GM19099 (cell line): Measurements from ENCODE around the gene ZC3H12A.
A peak's percentile ranks its signal among the peaks of the same experiment; 100 is the strongest.

Experiments used
- POLR2A ChIP-seq: IDR thresholded peaks from 3 replicates; pipeline ENCODE4 v1.6.1; 2011; ENCODE audit warnings: low read depth; ENCODE audit not compliant: insufficient read length; ENCODE audit errors: extremely low read depth

ZC3H12A gene

DNA sequence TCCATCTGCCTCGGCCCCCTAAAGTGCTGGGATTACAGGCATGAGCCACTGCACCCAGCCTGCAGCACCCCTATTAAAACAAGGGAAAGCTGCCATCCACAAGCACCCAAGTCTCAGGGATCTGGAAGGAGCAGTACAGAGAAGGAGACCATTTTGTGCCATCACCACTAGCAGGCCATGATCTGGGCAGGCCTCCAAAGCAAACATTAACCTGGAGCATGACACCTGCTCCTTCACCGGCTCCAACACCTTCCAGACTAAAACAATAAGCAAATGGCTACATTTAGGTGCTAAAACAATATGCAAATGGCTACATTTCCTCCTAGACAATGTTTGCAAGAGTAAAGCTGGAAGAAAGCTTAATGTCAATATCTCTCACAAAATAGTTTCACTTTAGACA is 23.5 kb downstream of the ZC3H12A start:
- no peak for TF ChIP-seq POLR2A

DNA sequence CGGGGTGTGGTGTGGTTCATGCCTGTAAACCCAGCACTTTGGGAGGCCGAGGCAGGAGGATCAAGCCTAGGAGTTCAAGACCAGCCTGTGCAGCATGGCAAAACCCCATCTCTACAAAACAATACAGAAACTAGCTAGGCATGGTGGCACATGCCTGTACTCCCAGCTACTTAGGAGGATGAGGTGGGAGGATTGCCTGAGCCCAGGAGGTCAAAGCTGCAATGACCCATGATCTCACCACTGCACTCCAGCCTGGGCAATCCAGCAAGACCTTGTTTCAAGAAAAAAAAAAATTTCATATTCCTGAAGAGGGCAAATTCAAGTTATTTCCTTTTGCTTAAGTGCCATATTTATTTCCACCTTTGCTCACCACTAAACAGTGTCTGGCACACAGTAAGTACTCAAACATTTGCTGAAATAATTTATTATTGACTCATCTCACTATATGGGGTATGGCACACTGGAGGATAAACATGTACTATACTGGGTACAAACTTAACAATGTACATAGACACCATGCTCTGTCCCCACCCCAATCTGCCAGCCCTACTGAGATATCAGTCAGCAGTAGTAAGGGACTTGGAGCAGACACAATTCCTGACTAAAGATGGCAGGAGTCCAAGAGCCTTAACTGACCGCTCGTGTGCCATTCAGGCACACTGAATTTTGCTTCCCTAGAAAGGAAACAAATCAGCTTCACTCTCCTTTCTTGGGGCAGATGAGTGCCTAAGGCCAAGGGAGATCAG is 24.7 kb downstream of the ZC3H12A start:
- no peak for TF ChIP-seq POLR2A

DNA sequence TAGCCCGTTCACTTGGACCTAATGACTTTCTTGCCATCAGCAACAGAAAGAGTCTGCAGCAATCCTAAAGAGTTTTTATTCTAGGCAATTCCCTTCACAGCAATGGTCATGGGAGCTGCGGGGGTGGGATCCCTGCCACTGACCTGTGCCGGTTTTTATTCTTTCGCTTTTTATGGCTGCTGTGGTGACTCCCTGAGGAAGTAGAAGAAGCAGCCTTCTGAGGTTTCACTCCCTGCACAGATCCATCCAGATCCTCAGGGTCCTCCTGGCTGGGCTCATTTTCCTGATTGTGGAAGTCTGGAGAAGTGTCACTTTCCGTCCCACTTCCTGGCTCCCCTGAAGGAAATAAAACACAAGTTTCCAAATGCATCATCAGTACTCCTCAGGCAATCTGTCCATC is 27.3 kb downstream of the ZC3H12A start:
- TF ChIP-seq POLR2A: no peak

DNA sequence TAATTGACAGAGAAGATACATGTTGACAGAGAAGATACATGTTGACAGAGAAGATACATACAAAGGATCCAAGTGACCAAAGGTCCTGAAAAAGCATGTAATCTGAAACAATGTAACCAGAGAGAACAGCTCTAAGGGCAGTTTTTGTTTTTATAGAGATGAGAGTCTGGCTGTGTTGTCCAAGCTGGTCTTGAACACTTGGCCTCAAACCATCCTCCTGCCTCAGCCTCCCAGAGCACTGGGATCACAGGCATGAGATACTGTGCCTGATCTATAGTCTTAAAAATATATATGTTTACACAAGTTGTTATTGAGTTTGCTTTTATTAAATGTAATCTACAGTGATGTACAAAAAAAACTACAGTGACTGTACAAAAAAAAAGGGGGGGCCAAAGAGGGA is 27.7 kb downstream of the ZC3H12A start:
- no peak for TF ChIP-seq POLR2A

DNA sequence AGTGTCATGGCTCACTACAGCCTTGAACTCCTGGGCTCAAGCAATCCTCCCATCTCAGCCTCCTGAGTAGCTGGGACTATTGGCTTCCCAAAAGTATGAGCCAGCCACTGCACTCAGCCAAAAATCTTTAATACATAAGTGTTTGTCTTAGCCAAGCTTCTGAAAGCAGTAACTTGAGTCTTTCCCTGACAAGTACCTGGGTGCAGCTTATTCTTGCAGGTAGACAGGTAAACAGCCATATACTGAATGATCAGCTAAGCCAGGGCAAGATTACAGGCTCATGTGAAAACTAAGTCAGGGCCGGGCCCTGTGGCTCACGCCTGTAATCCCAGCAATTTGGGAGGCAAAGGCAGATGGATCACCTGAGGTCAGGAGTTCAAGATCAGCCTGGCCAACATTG is 32.4 kb downstream of the ZC3H12A start:
- TF ChIP-seq POLR2A: no peak

DNA sequence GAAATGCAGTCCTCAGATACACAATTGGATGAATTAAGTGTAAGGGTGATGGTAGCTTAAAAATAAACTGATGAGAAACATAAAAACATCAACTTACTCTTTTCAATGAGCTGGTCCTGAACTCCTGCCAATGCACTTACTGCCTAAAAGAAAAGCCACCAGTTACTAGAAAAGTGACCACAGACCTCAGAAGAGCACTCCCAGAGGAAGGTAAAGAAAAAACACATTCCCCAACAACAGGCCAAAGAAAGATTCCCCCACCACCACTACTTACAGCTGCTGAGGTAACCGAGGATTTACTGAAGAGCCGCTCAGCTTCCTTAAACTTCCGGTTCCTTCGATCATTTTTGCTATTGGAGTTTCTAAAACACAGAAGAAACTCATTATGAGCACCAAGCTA is 34.8 kb downstream of the ZC3H12A start:
- no peak for TF ChIP-seq POLR2A

DNA sequence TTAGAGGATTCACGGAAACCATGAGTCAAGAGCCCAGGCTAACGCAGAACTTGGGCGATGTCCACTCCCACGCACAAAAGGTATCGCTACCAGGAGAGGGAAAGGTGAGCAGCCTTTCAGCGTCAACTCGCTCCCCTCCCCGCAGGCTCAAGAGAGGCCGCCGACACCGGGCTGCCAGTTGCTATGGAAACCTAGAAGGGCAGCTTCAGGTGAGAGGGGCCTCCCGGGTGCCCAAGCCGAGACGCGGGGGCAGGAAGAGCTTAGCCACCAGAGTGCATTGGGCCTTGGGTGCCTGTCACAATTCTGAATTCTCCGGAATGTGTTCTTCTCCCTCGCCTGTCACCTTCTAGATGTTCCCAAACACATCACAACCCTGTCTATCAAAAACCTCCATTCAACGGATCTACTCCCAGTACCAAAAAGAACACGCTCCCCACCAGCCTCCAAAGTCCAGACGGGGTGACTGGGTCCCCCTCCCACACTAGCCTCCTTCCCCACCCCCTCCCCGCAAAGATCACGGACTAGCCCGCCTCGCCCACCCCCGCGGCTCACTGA is 39.5 kb downstream of the ZC3H12A start:
- TF ChIP-seq POLR2A: no peak

DNA sequence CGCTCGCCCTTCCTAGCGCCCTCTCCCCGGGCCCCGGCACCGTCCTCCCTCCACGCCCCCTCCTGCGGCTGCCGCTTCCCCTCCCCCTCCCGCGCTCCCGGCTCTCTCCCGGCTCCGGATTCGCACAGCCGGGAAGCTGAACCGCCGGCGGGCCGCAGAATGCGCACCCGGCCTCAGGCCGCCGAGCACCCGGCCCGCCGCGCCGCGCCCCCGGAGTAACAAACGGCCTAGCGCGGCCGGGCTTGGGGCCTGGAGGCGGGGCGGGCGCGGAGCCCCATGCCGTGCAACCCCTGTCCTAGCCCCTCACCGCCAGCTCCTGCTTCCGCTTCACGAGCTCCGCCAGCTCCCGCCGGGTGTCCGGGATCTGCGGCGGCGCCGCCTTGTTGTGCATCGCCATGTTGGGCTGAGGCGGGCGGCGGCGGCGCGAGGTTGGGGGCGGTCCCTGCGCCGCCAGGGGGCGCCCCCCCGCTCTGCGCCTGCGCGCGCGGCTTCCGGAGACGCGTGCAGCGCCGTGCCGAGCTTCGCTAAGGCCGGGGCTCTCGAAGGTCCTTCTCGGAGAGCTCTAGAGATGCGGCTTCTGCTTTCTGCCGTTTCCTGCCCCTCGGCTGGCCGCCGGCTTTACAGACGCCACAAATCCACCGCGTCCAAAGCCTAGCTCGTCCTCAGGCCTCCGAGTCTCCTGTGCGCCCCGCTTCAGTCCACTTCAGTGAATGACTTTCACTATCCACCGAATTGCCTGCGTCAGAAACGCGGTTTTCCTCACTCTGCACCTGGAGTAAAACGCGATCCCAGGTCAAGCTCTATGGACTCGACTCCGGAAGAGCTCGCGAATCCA is 40.2 kb downstream of the ZC3H12A start, which contains the start of gene MEAF6:
TSS of gene MEAF6 (minus strand) at position 417 of the 835 bp plus-strand sequence. CDS start at position 397, 20 bp downstream.
- peak; percentile 90 for TF ChIP-seq POLR2A

DNA sequence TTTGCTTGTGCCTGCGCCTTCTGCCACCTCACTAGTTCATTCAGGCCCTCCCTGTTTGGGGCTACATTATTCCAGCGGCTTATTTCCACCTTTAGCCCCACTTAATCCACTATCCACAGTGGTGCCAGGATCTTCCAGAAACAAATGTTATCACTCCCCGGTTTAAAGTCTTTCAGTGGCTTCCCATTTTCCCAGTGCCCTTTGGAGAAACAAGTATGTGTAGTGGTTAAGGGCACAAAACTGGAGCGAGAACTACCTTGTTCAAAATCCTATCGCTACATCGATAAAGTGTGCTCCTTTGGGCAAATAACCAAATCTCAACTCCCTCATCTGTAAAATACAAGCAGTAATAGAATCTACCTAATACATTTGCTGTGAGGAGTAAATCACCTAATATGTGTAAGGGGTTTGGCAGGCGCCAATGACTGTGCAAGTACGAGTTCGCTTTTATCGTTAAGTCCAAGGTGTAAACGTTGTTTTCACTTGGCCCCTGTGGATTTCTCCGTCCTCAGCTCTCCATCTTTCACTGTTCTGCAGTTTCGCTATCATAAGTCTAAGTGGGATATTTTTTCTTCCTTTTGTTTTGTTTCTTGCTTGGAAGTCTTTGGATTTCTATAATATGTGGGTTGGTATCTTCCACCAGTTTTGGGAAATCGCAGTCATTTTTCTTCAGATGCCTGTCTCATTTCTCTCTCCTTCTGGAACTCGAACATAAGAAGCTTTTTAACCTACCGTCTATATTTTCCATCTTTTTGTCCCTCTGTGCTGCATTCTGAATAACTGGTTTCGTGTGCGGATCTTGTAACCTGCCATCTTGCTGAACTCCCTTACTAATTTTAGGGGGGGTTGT is 41.0 kb downstream of the ZC3H12A start:
- TF ChIP-seq POLR2A: no peak

DNA sequence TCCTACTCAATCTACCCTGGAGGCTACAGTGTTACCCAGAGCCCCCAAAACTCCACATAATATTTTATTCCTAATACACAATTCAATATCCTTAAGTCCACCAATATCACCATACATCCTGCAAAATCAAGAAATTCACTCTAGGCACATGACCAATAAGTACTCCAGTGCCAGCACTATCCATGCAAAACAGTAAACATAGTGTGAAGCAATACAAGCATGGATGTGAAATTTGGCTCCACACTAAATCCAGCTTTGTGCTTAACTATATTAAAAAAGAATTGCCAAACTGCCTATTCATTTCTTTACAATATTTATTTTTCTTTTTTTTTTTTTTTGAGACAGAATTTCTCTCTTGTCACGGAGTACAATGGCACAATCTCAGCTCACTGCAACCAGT is 43.2 kb downstream of the ZC3H12A start:
- no peak for TF ChIP-seq POLR2A

DNA sequence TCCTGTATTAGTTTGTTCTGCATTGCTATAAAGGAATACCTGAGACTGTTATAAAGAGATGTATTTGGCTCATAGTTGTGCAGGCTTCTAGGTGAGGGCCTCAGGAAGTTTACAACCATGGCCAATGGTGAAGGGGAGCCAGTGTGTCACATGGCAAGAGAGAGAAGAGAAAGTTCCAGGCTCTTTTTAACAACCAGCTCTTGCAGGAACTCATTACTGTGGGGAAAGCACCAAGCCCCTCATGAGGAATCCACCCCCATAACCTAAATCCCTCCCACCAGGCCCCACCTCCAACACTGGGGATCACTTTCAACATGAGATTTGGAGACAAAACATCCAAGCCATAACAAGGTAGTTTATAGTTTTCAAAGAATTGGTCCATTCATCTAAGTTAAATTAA is 45.2 kb downstream of the ZC3H12A start:
- TF ChIP-seq POLR2A: no peak

DNA sequence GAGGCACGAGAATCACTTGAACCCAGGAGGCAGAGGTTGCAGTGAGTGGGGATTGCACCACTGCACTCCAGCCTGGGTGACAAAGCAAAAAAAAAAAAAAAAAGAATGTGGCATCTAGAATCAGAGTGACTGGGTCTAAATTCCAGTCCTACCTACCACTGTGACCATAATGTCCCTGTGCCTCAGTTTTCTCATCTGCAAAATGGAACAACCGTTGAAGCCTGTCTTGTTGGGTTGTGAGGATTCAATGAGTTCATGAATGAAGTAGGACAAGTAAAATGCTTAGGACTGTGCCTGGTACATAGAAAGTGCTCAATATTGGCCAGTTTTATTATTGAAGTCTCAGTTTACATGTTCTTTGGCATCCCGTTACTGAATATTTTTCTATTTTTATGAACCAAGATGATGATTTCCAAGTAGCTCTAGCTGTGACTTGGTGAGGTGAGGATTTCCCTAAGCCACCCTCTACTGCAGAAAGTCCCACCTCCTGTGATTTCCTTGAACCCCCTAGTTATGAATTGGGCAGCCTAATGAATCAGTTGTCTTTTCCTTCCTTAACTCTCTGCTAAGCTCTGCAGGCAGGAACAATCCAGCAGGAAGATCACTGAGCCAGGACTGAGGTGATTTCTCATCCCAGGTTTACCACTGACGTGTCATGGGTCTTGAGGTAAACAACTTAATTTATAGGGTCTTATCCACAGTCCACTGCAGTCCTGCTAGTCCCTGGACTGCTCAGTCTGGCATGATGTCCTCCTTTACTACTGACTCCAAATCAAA is 59.1 kb downstream of the ZC3H12A start:
- no peak for TF ChIP-seq POLR2A
